Suprapubic skin (tissue), 4 donors: Measurements from ENCODE around the gene GRPEL2.

Experiments used
- POLR2A ChIP-seq, 2 donors: fragments of 450-650 bp; IDR thresholded peaks; one replicate each; pipeline ENCODE4 v1.6.1; 2017; ENCODE audit warnings: antibody characterized with exemption in 2 of 2, mild to moderate bottlenecking in 2 of 2, moderate library complexity in 2 of 2
- POLR2AphosphoS5 ChIP-seq, 3 donors: sonication (generic); formaldehyde crosslinking; IDR thresholded peaks; one replicate each; pipeline ENCODE4 v1.6.1; 2017; ENCODE audit warnings: antibody characterized with exemption in 3 of 3
- TF ChIP-seq, protein P1 (sequence below), 2 donors: fragments of 200-600 bp in 1 of 2; fragments of 450-650 bp in 1 of 2; sonication (generic) in 1 of 2; IDR thresholded peaks; one replicate each; pipeline ENCODE4 v1.5.1; 2016 to 2019; ENCODE audit warnings: antibody characterized with exemption in 2 of 2, mild to moderate bottlenecking in 1 of 2, moderate library complexity in 1 of 2

DNA sequence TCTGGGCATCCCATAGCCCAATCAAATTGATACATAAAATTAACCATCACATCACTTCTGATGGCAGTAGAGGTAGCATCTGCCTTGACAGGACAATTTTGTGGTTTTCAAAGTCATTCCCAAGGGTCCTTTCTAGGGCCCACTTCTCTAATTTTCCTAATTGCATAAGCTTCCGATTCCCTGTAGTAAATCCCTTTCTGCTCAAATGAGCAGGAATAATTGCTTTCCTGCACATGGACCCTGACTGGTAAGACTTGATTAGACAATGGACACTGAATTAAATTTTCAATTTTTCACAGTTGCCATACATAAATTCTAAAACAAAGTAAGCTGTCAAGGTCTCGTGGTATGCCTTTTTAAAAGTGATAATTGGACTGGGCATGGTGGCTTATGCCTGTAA is 55.8 kb downstream of the GRPEL2 start:
- TF ChIP-seq POLR2AphosphoS5 (IDR thresholded peaks at IDR 0.05) (no peak), POLR2A (IDR thresholded peaks at IDR 0.05) (no peak)
- TF ChIP-seq, protein P1, sequence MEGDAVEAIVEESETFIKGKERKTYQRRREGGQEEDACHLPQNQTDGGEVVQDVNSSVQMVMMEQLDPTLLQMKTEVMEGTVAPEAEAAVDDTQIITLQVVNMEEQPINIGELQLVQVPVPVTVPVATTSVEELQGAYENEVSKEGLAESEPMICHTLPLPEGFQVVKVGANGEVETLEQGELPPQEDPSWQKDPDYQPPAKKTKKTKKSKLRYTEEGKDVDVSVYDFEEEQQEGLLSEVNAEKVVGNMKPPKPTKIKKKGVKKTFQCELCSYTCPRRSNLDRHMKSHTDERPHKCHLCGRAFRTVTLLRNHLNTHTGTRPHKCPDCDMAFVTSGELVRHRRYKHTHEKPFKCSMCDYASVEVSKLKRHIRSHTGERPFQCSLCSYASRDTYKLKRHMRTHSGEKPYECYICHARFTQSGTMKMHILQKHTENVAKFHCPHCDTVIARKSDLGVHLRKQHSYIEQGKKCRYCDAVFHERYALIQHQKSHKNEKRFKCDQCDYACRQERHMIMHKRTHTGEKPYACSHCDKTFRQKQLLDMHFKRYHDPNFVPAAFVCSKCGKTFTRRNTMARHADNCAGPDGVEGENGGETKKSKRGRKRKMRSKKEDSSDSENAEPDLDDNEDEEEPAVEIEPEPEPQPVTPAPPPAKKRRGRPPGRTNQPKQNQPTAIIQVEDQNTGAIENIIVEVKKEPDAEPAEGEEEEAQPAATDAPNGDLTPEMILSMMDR (IDR thresholded peaks at IDR 0.05) = no peak
